Endodermal cell (in vitro differentiated cells): Measurements from ENCODE around the gene ZNF490. TPM values are rescaled to one million over a fixed set of nuclear protein-coding genes. Genes with fewer than 3 reads are reported as not detected.

Experiments
- DNase-seq: peaks from one replicate; pipeline ENCODE4 v3.0.0-alpha.2; 2017
- H3K27ac ChIP-seq: 2 replicates; pipeline ENCODE4 v1.5.1; 2013; ENCODE audit warnings: mild to moderate bottlenecking, low read depth, low read length, moderate library complexity
- H3K27me3 ChIP-seq: 2 replicates; pipeline ENCODE4 v1.6.1; 2013; ENCODE audit warnings: mild to moderate bottlenecking, low read length, moderate library complexity; ENCODE audit not compliant: insufficient read depth, control insufficient read depth, poor library complexity, severe bottlenecking
- H3K36me3 ChIP-seq: 2 replicates; pipeline ENCODE4 v1.7.0; 2013; ENCODE audit warnings: mild to moderate bottlenecking, low read length, moderate library complexity; ENCODE audit not compliant: control insufficient read depth, insufficient read depth
- H3K4me1 ChIP-seq: one replicate; pipeline ENCODE4 v1.7.0; 2013; ENCODE audit warnings: low read length; ENCODE audit not compliant: control insufficient read depth, insufficient read depth
- H3K4me3 ChIP-seq: 2 replicates; pipeline ENCODE4 v1.5.1; 2013; ENCODE audit warnings: mild to moderate bottlenecking, low read length, moderate library complexity
- H3K9ac ChIP-seq: 2 replicates; pipeline ENCODE4 v1.6.1; 2013; ENCODE audit warnings: mild to moderate bottlenecking, low read length, moderate library complexity; ENCODE audit not compliant: poor library complexity, severe bottlenecking; ENCODE audit errors: extremely low read depth
- H3K9me3 ChIP-seq: 2 replicates; pipeline ENCODE4 v1.6.1; 2013; ENCODE audit warnings: mild to moderate bottlenecking, low read length, moderate library complexity; ENCODE audit not compliant: control insufficient read depth
- H3K27ac Mint-ChIP-seq: 2 replicates; pipeline ENCODE4 v1.8.0; 2020; ENCODE audit warnings: mixed read lengths
- H3K27me3 Mint-ChIP-seq: 2 replicates; pipeline ENCODE4 v1.8.0; 2021; ENCODE audit warnings: mild to moderate bottlenecking, mixed read lengths; ENCODE audit not compliant: insufficient read depth
- H3K36me3 Mint-ChIP-seq: 2 replicates; pipeline ENCODE4 v1.8.0; 2020; ENCODE audit warnings: low read depth, mixed read lengths
- H3K4me1 Mint-ChIP-seq: 2 replicates; pipeline ENCODE4 v1.8.0; 2020; ENCODE audit warnings: mixed read lengths
- H3K4me3 Mint-ChIP-seq: 2 replicates; pipeline ENCODE4 v1.8.0; 2020; ENCODE audit warnings: mild to moderate bottlenecking, moderate library complexity, mixed read lengths
- H3K9me3 Mint-ChIP-seq: 2 replicates; pipeline ENCODE4 v1.8.0; 2020; ENCODE audit warnings: mild to moderate bottlenecking, mixed read lengths
- CTCF ChIP-seq: fragments of 200-600 bp; sonication (generic); conservative IDR thresholded peaks from 2 replicates; pipeline ENCODE4 v1.5.0; 2021; ENCODE audit warnings: antibody characterized with exemption, mild to moderate bottlenecking
- WGBS, 2 experiments: methylation state at CpG; one replicate each; pipeline versions ENCODE4 v1.1.5 to v1.1.7; 2013; ENCODE audit warnings: missing lambda C conversion rate in 2 of 2, mixed read lengths in 1 of 2; ENCODE audit not compliant: insufficient coverage in 1 of 2, insufficient read length in 1 of 2; 5-methylcytosine and 5-hydroxymethylcytosine counted together
- long read RNA-seq, 4 experiments: library from polyadenylated mRNA in 2 of 4; library from RNA in 1 of 4; library from capped mRNA in 1 of 4; stranded (forward) in 3 of 4; unstranded in 1 of 4; transcript quantifications; one replicate each; pipeline ENCODE4 v2.0.0, GENCODE V29; 2020 to 2021; ENCODE audit warnings: inconsistent platforms in 1 of 4
- polyA plus RNA-seq, 2 experiments: library from polyadenylated mRNA; stranded (reverse); fragments of 50-300 nt; gene quantifications; one replicate each; pipeline ENCODE4 v1.2.3, GENCODE V29; 2013
- total RNA-seq, 2 donors: library from RNA; stranded (reverse); fragmentation: NEBNext Ultra II Directional in 1 of 2; extraction: Animal tissue kit (Norgen Biotek cat#: 25700) in 1 of 2; gene quantifications; 2 replicates in 1 of 2; 3 replicates in 1 of 2; pipeline ENCODE4 v1.2.1, GENCODE V29; 2021

ZNF490 gene
- total RNA-seq, result 10 to 100 TPM; 10.6 to 11.2 TPM
- 2.3 TPM for polyA plus RNA-seq (2013, experiment 1 of 2)
- 2.9 TPM for polyA plus RNA-seq (2013, experiment 2 of 2)
- long read RNA-seq, experiment 1, partial matches to known transcripts, result 0 of 1 reads
- long read RNA-seq, experiment 1, other reads (novel, unspliced or antisense), result 1 of 1 reads
- long read RNA-seq, experiment 2, full-length matches to known transcripts, result 9 of 9 reads
- long read RNA-seq, experiment 2, partial matches to known transcripts, result 0 of 9 reads
- long read RNA-seq, experiment 2, other reads (novel, unspliced or antisense), result 0 of 9 reads
- long read RNA-seq, experiment 3, full-length matches to known transcripts, result 5 of 5 reads
- long read RNA-seq, experiment 3, partial matches to known transcripts, result 0 of 5 reads
- long read RNA-seq, experiment 3, other reads (novel, unspliced or antisense), result 0 of 5 reads
- long read RNA-seq, experiment 4, result 0 reads

GRCh38 chr19:12610540-12611360 lies at the start of gene ZNF490, which contains the start of gene ZNF791:
Gene ZNF490 (minus strand): TSS chr19:12610813. CDS start chr19:12610680, 133 bp downstream.
Gene ZNF791 (plus strand): TSS chr19:12610920. CDS start chr19:12611080, 160 bp downstream.
- H3K27me3 Mint-ChIP-seq, result no peaks in the 10 kb centered on the region
- Histone ChIP-seq H3K4me3 (peak within 1 kb of the TSS; percentile 97), H3K27me3 (no peaks in the 10 kb centered on the region), H3K36me3 (peaks cover 43% of the 10 kb centered on the region), H3K9ac (peak within 1 kb of the TSS; percentile 98), H3K9me3 (no peaks in the 10 kb centered on the region), H3K4me1 (no peaks in the 10 kb centered on the region), H3K27ac (peak within 1 kb of the TSS; percentile 95)
- DNase-seq, result peak; percentile 99
- TF ChIP-seq CTCF, result peak; percentile 59
- peak within 1 kb of the TSS; percentile 100 for H3K27ac Mint-ChIP-seq
- peak within 1 kb of the TSS; percentile 98 for H3K4me3 Mint-ChIP-seq
- peaks cover 2% of the 10 kb centered on the region for H3K9me3 Mint-ChIP-seq
- peaks cover 2% of the 10 kb centered on the region for H3K4me1 Mint-ChIP-seq
- WGBS, 2 experiments, result 0 to 1% methylated on average over 44 to 60 of the region's 61 CpGs
- peaks cover 34% of the 10 kb centered on the region for H3K36me3 Mint-ChIP-seq

GRCh38 chr19:12657966-12658365 lies 47.4 kb upstream of the ZNF490 start:
- H3K9ac ChIP-seq, result no peak overlapping the region
- Mint-ChIP-seq H3K4me3 (no peak overlapping the region), H3K27ac (no peak overlapping the region), H3K4me1 (no peaks in the 10 kb centered on the region), H3K36me3 (peaks cover 57% of the 10 kb centered on the region), H3K9me3 (no peaks in the 10 kb centered on the region), H3K27me3 (no peaks in the 10 kb centered on the region)
- no peaks in the 10 kb centered on the region for H3K9me3 ChIP-seq
- peaks cover 52% of the 10 kb centered on the region for H3K36me3 ChIP-seq
- H3K4me3 ChIP-seq, result no peak overlapping the region
- no peaks in the 10 kb centered on the region for H3K4me1 ChIP-seq
- peak; percentile 24 for TF ChIP-seq CTCF
- no peaks in the 10 kb centered on the region for H3K27me3 ChIP-seq
- no peak overlapping the region for H3K27ac ChIP-seq
- DNase-seq, result no peak
- 99 to 100% methylated on average over 9 to 22 of the region's 22 CpGs for WGBS, 2 experiments

- H3K27ac Mint-ChIP-seq, result no peak overlapping the region
- Histone ChIP-seq H3K27me3 (no peaks in the 10 kb centered on the region), H3K36me3 (peaks cover 47% of the 10 kb centered on the region), H3K9me3 (no peaks in the 10 kb centered on the region), H3K4me1 (no peaks in the 10 kb centered on the region), H3K4me3 (no peak overlapping the region), H3K9ac (no peak overlapping the region), H3K27ac (no peak overlapping the region)
- 94 to 97% methylated on average over 19 to 47 of the region's 50 CpGs for WGBS, 2 experiments
- DNase-seq, result peak; percentile 92
- H3K4me3 Mint-ChIP-seq, result no peak overlapping the region
- no peaks in the 10 kb centered on the region for H3K27me3 Mint-ChIP-seq
- peak; percentile 39 for TF ChIP-seq CTCF
- peaks cover 59% of the 10 kb centered on the region for H3K36me3 Mint-ChIP-seq
- no peaks in the 10 kb centered on the region for H3K4me1 Mint-ChIP-seq
- no peaks in the 10 kb centered on the region for H3K9me3 Mint-ChIP-seq
Observed at GRCh38 chr19:12656899-12657571, 46.4 kb upstream of the ZNF490 start.
